DOHH2 (cell line): ENCODE results near the gene EFHD2.

ENCODE experiments used
- CTCF ChIP-seq: fragments of 200-600 bp; sonication (generic); IDR thresholded peaks from one replicate; pipeline ENCODE4 v1.5.1; 2014; ENCODE audit warnings: antibody characterized with exemption, mild to moderate bottlenecking, low read depth, low read length; ENCODE audit not compliant: poor library complexity, severe bottlenecking
- EZH2phosphoT487 ChIP-seq: fragments of 200-600 bp; sonication (generic); IDR thresholded peaks from 2 replicates; pipeline ENCODE4 v1.6.1; 2017; ENCODE audit warnings: borderline replicate concordance, mild to moderate bottlenecking, antibody characterized with exemption, low read length, moderate library complexity, mixed read lengths

- TF ChIP-seq CTCF (no peak), EZH2phosphoT487 (no peak)
Measured at GRCh38 chr1:15362737-15363128, 47.0 kb upstream of the EFHD2 start.
